ENCODE results near the gene TNFRSF25.

The TNFRSF25 gene

GRCh38 chr1:6506210-6507036, 40.5 kb upstream of the TNFRSF25 start:
- H3K27ac ChIP-seq: no peak overlapping the region
- no peak for TF ChIP-seq CTCF (conservative IDR thresholded peaks at IDR 0.05)

- no peak overlapping the region for H3K27ac ChIP-seq
- TF ChIP-seq ZFX (IDR thresholded peaks at IDR 0.05) (no peak), CTCF (conservative IDR thresholded peaks at IDR 0.05) (no peak)
Observed at GRCh38 chr1:6505367-6506209, 39.6 kb upstream of the TNFRSF25 start.

GRCh38 chr1:6504887-6505286, 38.9 kb upstream of the TNFRSF25 start:
- H3K27ac ChIP-seq: no peak overlapping the region
- no peak for TF ChIP-seq ZFX (IDR thresholded peaks at IDR 0.05)
- no peak for TF ChIP-seq CTCF (conservative IDR thresholded peaks at IDR 0.05)

- no peak for TF ChIP-seq ZFX (IDR thresholded peaks at IDR 0.05)
- TF ChIP-seq CTCF (conservative IDR thresholded peaks at IDR 0.05): no peak
- H3K27ac ChIP-seq: no peak overlapping the region
Observed at GRCh38 chr1:6503884-6504602, 38.1 kb upstream of the TNFRSF25 start.

GRCh38 chr1:6502000-6502891, 36.3 kb upstream of the TNFRSF25 start:
- no peak overlapping the region for H3K27ac ChIP-seq
- no peak for TF ChIP-seq ZFX (IDR thresholded peaks at IDR 0.05)

GRCh38 chr1:6501279-6501813, 35.4 kb upstream of the TNFRSF25 start:
- no peak for TF ChIP-seq CTCF (conservative IDR thresholded peaks at IDR 0.05)
- no peak for TF ChIP-seq ZFX (IDR thresholded peaks at IDR 0.05)
- no peak overlapping the region for H3K27ac ChIP-seq

Data from C4-2B (cell line).